ENCODE results near the gene ERCC8. TPM values are rescaled to one million over a fixed set of nuclear protein-coding genes. Genes with fewer than 3 reads are reported as not detected.

Gene ERCC8
- total and polyA plus RNA-seq, 9 of the 15 experiments (the other 6 are each of a cell fraction or from before 2014, with no cell fraction given) = 10.1 to 41.8 (median 24.4) TPM

DNA sequence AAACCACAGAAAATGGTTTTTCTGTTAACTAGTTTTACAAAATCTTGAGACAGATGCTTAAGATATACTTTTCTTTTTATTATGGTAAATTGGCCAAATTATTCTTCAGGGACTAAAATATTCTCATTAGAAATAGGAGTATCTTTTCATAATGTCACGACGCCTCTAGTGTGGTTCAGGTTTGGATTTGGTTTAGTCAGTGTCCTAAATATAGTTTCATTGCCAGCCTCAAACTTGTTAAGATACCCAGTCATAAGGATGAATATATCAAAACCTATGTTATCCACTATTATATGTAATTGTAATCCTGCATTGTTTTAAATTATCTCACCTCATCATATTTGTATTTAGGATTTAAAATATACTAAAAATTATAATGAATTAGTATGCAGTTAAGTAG lies 13.8 kb upstream of the ERCC8 start:
- Histone ChIP-seq H3K79me2 (ENCODE audit: control insufficient read depth, insufficient read depth, low read length) (peaks cover 74% of the 10 kb centered on the region), H3K27ac (ENCODE audit: extremely low read depth, low read depth, low read length) (no peak overlapping the region), H3K4me3 (no peak overlapping the region), H3K9me3 (replicated peaks; ENCODE audit: control insufficient read depth, insufficient read depth, low read depth, low read length) (no peaks in the 10 kb centered on the region), H4K20me1 (replicated peaks; ENCODE audit: control insufficient read depth, insufficient read depth, low read length) (no peaks in the 10 kb centered on the region), H3K4me1 (replicated peaks in 1 of 2; ENCODE audit: control insufficient read depth in 2 of 2, insufficient read depth in 2 of 2, low read length in 2 of 2) (no peaks in the 10 kb centered on the region), H3K9ac (ENCODE audit: insufficient read depth in 1 of 2, low read depth in 2 of 2, low read length in 2 of 2) (no peak overlapping the region), H3K27me3 (ENCODE audit: control insufficient read depth in 2 of 2, insufficient read depth in 2 of 2, low read length in 2 of 2) (no peaks in the 10 kb centered on the region), H2AFZ (ENCODE audit: low read depth, low read length) (no peak overlapping the region), H3K9me1 (ENCODE audit: control insufficient read depth, insufficient read depth, low read length) (no peaks in the 10 kb centered on the region), H3K4me2 (ENCODE audit: insufficient read depth, low read length) (no peak overlapping the region), H3K36me3 (ENCODE audit: control insufficient read depth, insufficient read depth, low read length) (no peaks in the 10 kb centered on the region)
- no peak for FAIRE-seq
- TF ChIP-seq, protein P1, sequence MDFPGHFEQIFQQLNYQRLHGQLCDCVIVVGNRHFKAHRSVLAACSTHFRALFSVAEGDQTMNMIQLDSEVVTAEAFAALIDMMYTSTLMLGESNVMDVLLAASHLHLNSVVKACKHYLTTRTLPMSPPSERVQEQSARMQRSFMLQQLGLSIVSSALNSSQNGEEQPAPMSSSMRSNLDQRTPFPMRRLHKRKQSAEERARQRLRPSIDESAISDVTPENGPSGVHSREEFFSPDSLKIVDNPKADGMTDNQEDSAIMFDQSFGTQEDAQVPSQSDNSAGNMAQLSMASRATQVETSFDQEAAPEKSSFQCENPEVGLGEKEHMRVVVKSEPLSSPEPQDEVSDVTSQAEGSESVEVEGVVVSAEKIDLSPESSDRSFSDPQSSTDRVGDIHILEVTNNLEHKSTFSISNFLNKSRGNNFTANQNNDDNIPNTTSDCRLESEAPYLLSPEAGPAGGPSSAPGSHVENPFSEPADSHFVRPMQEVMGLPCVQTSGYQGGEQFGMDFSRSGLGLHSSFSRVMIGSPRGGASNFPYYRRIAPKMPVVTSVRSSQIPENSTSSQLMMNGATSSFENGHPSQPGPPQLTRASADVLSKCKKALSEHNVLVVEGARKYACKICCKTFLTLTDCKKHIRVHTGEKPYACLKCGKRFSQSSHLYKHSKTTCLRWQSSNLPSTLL (IDR thresholded peaks at IDR 0.05) = no peak
- TF ChIP-seq, protein P2, sequence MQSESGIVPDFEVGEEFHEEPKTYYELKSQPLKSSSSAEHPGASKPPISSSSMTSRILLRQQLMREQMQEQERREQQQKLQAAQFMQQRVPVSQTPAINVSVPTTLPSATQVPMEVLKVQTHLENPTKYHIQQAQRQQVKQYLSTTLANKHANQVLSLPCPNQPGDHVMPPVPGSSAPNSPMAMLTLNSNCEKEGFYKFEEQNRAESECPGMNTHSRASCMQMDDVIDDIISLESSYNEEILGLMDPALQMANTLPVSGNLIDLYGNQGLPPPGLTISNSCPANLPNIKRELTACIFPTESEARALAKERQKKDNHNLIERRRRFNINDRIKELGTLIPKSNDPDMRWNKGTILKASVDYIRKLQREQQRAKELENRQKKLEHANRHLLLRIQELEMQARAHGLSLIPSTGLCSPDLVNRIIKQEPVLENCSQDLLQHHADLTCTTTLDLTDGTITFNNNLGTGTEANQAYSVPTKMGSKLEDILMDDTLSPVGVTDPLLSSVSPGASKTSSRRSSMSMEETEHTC (IDR thresholded peaks at IDR 0.05) = no peak
- TF ChIP-seq, protein P3, sequence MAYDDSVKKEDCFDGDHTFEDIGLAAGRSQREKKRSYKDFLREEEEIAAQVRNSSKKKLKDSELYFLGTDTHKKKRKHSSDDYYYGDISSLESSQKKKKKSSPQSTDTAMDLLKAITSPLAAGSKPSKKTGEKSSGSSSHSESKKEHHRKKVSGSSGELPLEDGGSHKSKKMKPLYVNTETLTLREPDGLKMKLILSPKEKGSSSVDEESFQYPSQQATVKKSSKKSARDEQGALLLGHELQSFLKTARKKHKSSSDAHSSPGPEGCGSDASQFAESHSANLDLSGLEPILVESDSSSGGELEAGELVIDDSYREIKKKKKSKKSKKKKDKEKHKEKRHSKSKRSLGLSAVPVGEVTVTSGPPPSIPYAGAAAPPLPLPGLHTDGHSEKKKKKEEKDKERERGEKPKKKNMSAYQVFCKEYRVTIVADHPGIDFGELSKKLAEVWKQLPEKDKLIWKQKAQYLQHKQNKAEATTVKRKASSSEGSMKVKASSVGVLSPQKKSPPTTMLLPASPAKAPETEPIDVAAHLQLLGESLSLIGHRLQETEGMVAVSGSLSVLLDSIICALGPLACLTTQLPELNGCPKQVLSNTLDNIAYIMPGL (CRISPR knock-in tag; IDR thresholded peaks at IDR 0.05) = no peak
- TF ChIP-seq, protein P4, sequence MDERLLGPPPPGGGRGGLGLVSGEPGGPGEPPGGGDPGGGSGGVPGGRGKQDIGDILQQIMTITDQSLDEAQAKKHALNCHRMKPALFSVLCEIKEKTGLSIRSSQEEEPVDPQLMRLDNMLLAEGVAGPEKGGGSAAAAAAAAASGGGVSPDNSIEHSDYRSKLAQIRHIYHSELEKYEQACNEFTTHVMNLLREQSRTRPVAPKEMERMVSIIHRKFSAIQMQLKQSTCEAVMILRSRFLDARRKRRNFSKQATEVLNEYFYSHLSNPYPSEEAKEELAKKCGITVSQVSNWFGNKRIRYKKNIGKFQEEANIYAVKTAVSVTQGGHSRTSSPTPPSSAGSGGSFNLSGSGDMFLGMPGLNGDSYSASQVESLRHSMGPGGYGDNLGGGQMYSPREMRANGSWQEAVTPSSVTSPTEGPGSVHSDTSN (CRISPR knock-in tag; IDR thresholded peaks at IDR 0.05; ENCODE audit: low read depth) = no peak
- TF ChIP-seq, protein P4 (tag; conservative IDR thresholded peaks at IDR 0.05; ENCODE audit: low read depth) = no peak
- TF ChIP-seq, protein P5, sequence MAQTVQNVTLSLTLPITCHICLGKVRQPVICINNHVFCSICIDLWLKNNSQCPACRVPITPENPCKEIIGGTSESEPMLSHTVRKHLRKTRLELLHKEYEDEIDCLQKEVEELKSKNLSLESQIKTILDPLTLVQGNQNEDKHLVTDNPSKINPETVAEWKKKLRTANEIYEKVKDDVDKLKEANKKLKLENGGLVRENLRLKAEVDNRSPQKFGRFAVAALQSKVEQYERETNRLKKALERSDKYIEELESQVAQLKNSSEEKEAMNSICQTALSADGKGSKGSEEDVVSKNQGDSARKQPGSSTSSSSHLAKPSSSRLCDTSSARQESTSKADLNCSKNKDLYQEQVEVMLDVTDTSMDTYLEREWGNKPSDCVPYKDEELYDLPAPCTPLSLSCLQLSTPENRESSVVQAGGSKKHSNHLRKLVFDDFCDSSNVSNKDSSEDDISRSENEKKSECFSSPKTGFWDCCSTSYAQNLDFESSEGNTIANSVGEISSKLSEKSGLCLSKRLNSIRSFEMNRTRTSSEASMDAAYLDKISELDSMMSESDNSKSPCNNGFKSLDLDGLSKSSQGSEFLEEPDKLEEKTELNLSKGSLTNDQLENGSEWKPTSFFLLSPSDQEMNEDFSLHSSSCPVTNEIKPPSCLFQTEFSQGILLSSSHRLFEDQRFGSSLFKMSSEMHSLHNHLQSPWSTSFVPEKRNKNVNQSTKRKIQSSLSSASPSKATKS (CRISPR knock-in tag; IDR thresholded peaks at IDR 0.05) = no peak
- TF ChIP-seq KDM1A (IDR thresholded peaks at IDR 0.05) (no peak), FOSL1 (tag; conservative IDR thresholded peaks at IDR 0.05) (no peak), STAG1 (CRISPR knock-in tag; IDR thresholded peaks at IDR 0.05; ENCODE audit: borderline replicate concordance) (no peak), ZBTB8A (IDR thresholded peaks at IDR 0.05; ENCODE audit: partially characterized antibody) (no peak), ILF3 (IDR thresholded peaks at IDR 0.05; ENCODE audit: borderline replicate concordance) (no peak), ZBTB1 (CRISPR knock-in tag; IDR thresholded peaks at IDR 0.05; ENCODE audit: borderline replicate concordance, low read depth) (no peak)
- POLR2A ChIA-PET = no interaction called here
- intact Hi-C loops (cut with micrococcal nuclease) (loop anchor here (2.0 to 10.0 kb wide), 2 partner anchors 96 to 700 kb away; no protein-coding TSS in a partner anchor), in situ Hi-C loops (cut with MboI) (no loop called here)
- WGBS (ENCODE audit: insufficient coverage, low coverage, missing lambda C conversion rate) = 97% methylated on average over 2 of the region's 2 CpGs
- ATAC-seq = no peak
- CTCF ChIA-PET (ENCODE audit: low intra/inter-chr PET ratio) = interaction anchor here (1.6 kb wide), 1 partner anchor 700 kb away, joined by 5 read pairs; no protein-coding TSS in a partner anchor
- DNase-seq (ENCODE audit: extremely low read depth in 1 of 4, low spot score in 3 of 4) = no peak
- BruUV-seq (replicated peaks) = no TSS peak

Measured in K562 (cell line).